ENCODE data around the gene CTNNA3.

DNA sequence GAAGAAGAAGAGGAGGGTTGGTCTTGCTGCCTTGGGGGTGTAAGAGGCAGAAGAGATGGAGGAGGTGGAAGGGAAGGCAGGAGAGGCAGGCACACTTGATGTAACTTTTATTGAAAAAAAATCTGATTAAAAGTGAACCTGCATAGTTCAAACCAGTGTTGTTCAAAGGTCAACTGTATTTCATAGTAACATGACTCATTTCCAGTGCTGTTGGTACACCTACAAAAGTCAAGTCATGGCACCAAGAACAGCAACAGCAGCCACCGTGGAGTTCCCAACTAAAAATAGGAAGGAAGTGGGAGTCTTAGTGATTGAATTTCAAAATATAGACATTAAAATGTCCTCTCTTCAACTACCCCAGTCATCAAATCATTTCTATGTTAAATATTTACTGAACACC is 88.5 kb downstream of the CTNNA3 start:
- TF ChIP-seq CTCF (IDR thresholded peaks at IDR 0.05) (no peak), POLR2A (IDR thresholded peaks at IDR 0.05) (no peak)
